WTC11 (cell line): ENCODE data around the gene PDSS2. TPM values are rescaled to one million over a fixed set of nuclear protein-coding genes. Genes with fewer than 3 reads are reported as not detected.

ENCODE experiments used
- ATAC-seq: fragments of 200-7000 bp; cut with Tn5 transposase; 2 replicates; pipeline ENCODE4 v1.10.0; 2021; ENCODE audit warnings: mild to moderate bottlenecking, moderate library complexity
- CTCF ChIA-PET: fragments of 300-600 bp; sonication (Branson Sonifier 250); formaldehyde crosslinking; loops from one replicate; lab custom pipeline; 2021; ENCODE audit warnings: antibody characterized with exemption; lab: Charles Lee
- POLR2A ChIA-PET: fragments of 350-600 bp; sonication (Branson Sonifier 250); formaldehyde crosslinking; loops from one replicate; lab custom pipeline; 2021; ENCODE audit warnings: antibody characterized with exemption; lab: Charles Lee
- DNase-seq: peaks from one replicate; pipeline ENCODE4 v3.0.0; 2021; ENCODE audit warnings: low spot score
- H3K27ac Mint-ChIP-seq: 2 replicates; pipeline ENCODE4 v1.8.0; 2021; ENCODE audit warnings: mixed read lengths
- H3K27me3 Mint-ChIP-seq: 2 replicates; pipeline ENCODE4 v1.8.0; 2021; ENCODE audit warnings: low read depth, mild to moderate bottlenecking, moderate library complexity, mixed read lengths
- H3K36me3 Mint-ChIP-seq: 2 replicates; pipeline ENCODE4 v1.8.0; 2021; ENCODE audit warnings: mixed read lengths
- H3K4me1 Mint-ChIP-seq: 2 replicates; pipeline ENCODE4 v1.8.0; 2022; ENCODE audit warnings: mixed read lengths
- H3K4me3 Mint-ChIP-seq: 2 replicates; pipeline ENCODE4 v1.8.0; 2021; ENCODE audit warnings: mild to moderate bottlenecking, moderate library complexity, mixed read lengths
- H3K9me3 Mint-ChIP-seq: 2 replicates; pipeline ENCODE4 v1.8.0; 2021; ENCODE audit warnings: mixed read lengths
- CREM ChIP-seq: sonication (generic); formaldehyde crosslinking; IDR thresholded peaks from 2 replicates; pipeline ENCODE4 v1.8.1; 2022; ENCODE audit warnings: mild to moderate bottlenecking, missing genetic modification reagents, moderate library complexity
- ELF4 ChIP-seq: sonication (generic); formaldehyde crosslinking; IDR thresholded peaks from 2 replicates; pipeline ENCODE4 v1.8.1; 2022; ENCODE audit warnings: low read depth, mild to moderate bottlenecking, moderate library complexity, missing genetic modification reagents
- FOXJ3 ChIP-seq: sonication (generic); formaldehyde crosslinking; IDR thresholded peaks from 2 replicates; pipeline ENCODE4 v1.9.0; 2021; ENCODE audit warnings: missing genetic modification reagents, mild to moderate bottlenecking, borderline replicate concordance
- GTF2I ChIP-seq: fragments of 250-450 bp; sonication (Bioruptor Pico); conservative IDR thresholded peaks from 2 replicates; pipeline ENCODE4 v1.4.0; 2021; ENCODE audit warnings: mild to moderate bottlenecking
- JUN ChIP-seq: sonication (generic); formaldehyde crosslinking; IDR thresholded peaks from 2 replicates; pipeline ENCODE4 v1.8.0; 2023; ENCODE audit warnings: mild to moderate bottlenecking, missing genetic modification reagents
- MXD4 ChIP-seq: fragments of 250-450 bp; sonication (Bioruptor Pico); IDR thresholded peaks from 2 replicates; pipeline ENCODE4 v1.8.0; 2021; ENCODE audit warnings: mild to moderate bottlenecking, moderate library complexity, borderline replicate concordance
- NFYB ChIP-seq: sonication (generic); formaldehyde crosslinking; conservative IDR thresholded peaks from 2 replicates; pipeline ENCODE4 v1.8.0; 2022; ENCODE audit warnings: low read depth, missing genetic modification reagents
- NR2C2 ChIP-seq: sonication (generic); formaldehyde crosslinking; IDR thresholded peaks from 2 replicates; pipeline ENCODE4 v1.8.0; 2022; ENCODE audit warnings: mild to moderate bottlenecking, missing genetic modification reagents
- NR3C1 ChIP-seq: sonication (generic); formaldehyde crosslinking; conservative IDR thresholded peaks from 2 replicates; pipeline ENCODE4 v1.8.1; 2023; ENCODE audit warnings: low read depth, mild to moderate bottlenecking, missing genetic modification reagents
- OVOL2 ChIP-seq: fragments of 250-450 bp; sonication (Bioruptor Pico); IDR thresholded peaks from 2 replicates; pipeline ENCODE4 v1.9.0; 2021; ENCODE audit warnings: mild to moderate bottlenecking, borderline replicate concordance
- PRRX2 ChIP-seq: fragments of 250-450 bp; sonication (Bioruptor Pico); IDR thresholded peaks from 2 replicates; pipeline ENCODE4 v1.8.0; 2021; ENCODE audit warnings: mild to moderate bottlenecking
- RORB ChIP-seq: fragments of 250-450 bp; sonication (Bioruptor Pico); IDR thresholded peaks from 2 replicates; pipeline ENCODE4 v1.9.0; 2021; ENCODE audit warnings: mild to moderate bottlenecking
- SMAD4 ChIP-seq: sonication (generic); formaldehyde crosslinking; IDR thresholded peaks from 2 replicates; pipeline ENCODE4 v1.8.0; 2022; ENCODE audit warnings: mild to moderate bottlenecking, missing genetic modification reagents
- SOX15 ChIP-seq: fragments of 250-450 bp; sonication (Bioruptor Pico); IDR thresholded peaks from 2 replicates; pipeline ENCODE4 v1.9.0; 2021; ENCODE audit warnings: mild to moderate bottlenecking
- SP1 ChIP-seq: sonication (generic); formaldehyde crosslinking; conservative IDR thresholded peaks from 2 replicates; pipeline ENCODE4 v1.8.1; 2022; ENCODE audit warnings: missing genetic modification reagents
- TEAD1 ChIP-seq: sonication (generic); formaldehyde crosslinking; IDR thresholded peaks from 2 replicates; pipeline ENCODE4 v1.8.0; 2022; ENCODE audit warnings: mild to moderate bottlenecking, missing genetic modification reagents
- ZNF423 ChIP-seq: fragments of 250-450 bp; sonication (Bioruptor Pico); IDR thresholded peaks from 2 replicates; pipeline ENCODE4 v2.1.2; 2022; ENCODE audit warnings: mild to moderate bottlenecking, moderate library complexity
- total RNA-seq: library from RNA; stranded (reverse); gene quantifications from 3 replicates; pipeline ENCODE4 v1.2.3, GENCODE V29; 2021
- TF ChIP-seq, protein P1 (sequence below): fragments of 250-450 bp; sonication (Bioruptor Pico); IDR thresholded peaks from 2 replicates; pipeline ENCODE4 v1.9.0; 2021; ENCODE audit warnings: mild to moderate bottlenecking
- TF ChIP-seq, protein P2 (sequence below): sonication (generic); formaldehyde crosslinking; IDR thresholded peaks from 2 replicates; pipeline ENCODE4 v1.8.1; 2023; ENCODE audit warnings: mild to moderate bottlenecking, missing genetic modification reagents, borderline replicate concordance
- TF ChIP-seq, protein P3 (sequence below): sonication (generic); formaldehyde crosslinking; IDR thresholded peaks from 2 replicates; pipeline ENCODE4 v1.8.1; 2023; ENCODE audit warnings: mild to moderate bottlenecking, missing genetic modification reagents, moderate library complexity
- TF ChIP-seq, protein P4 (sequence below): fragments of 250-450 bp; sonication (Bioruptor Pico); IDR thresholded peaks from 2 replicates; pipeline ENCODE4 v1.8.0; 2021; ENCODE audit warnings: mild to moderate bottlenecking
- TF ChIP-seq, protein P5 (sequence below): fragments of 200-600 bp; IDR thresholded peaks from 2 replicates; pipeline ENCODE4 v1.8.0; 2022; ENCODE audit warnings: antibody characterized with exemption
- TF ChIP-seq, protein P6 (sequence below): fragments of 250-450 bp; sonication (Bioruptor Pico); IDR thresholded peaks from 2 replicates; pipeline ENCODE4 v1.9.0; 2021; ENCODE audit warnings: moderate library complexity, mild to moderate bottlenecking, inconsistent platforms, borderline replicate concordance
- TF ChIP-seq, protein P7 (sequence below): sonication (generic); formaldehyde crosslinking; IDR thresholded peaks from 2 replicates; pipeline ENCODE4 v1.8.0; 2022; ENCODE audit warnings: mild to moderate bottlenecking, missing genetic modification reagents
- TF ChIP-seq, protein P8 (sequence below): sonication (generic); formaldehyde crosslinking; IDR thresholded peaks from 2 replicates; pipeline ENCODE4 v1.8.0; 2022; ENCODE audit warnings: mild to moderate bottlenecking, missing genetic modification reagents

PDSS2 gene
- total RNA-seq, 1 experiment from 2014 or later: 18.3 TPM

DNA sequence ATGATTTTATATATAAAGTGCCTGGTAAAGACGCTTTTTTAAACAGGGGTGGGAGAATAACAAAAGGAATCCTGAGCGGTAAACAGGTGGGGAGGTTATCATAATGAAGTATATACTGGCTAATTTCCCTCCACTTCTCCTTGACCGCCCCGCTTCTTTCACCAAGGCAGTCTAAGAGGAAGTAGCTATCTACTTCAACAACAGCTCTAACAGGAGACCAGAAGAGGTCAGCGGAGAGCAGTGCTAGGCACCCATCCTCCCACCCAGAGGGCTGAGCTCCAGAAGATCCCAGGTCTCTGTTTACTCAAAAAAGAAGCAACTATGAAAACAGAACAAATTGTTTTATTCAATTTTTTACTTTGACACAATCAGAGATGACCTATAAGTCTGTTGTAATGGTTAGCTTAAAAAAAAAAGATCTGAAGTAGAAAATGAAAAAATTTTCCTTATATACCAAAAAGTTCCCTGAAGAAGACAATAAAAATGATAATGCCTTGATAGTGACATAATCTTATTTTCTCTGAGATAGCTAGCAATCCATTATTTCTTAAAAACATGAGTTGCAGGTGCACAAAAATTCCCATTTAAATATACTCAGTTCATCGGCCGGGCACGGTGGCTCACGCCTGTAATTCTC, 141.1 kb downstream of the PDSS2 start (continued):
- TF ChIP-seq, protein P1, sequence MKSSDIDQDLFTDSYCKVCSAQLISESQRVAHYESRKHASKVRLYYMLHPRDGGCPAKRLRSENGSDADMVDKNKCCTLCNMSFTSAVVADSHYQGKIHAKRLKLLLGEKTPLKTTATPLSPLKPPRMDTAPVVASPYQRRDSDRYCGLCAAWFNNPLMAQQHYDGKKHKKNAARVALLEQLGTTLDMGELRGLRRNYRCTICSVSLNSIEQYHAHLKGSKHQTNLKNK (CRISPR knock-in tag): no peak
- TF ChIP-seq ELF4 (no peak), SOX15 (CRISPR knock-in tag) (no peak), NFYB (CRISPR knock-in tag) (no peak), JUN (CRISPR knock-in tag) (no peak), CREM (no peak), OVOL2 (CRISPR knock-in tag) (no peak), SP1 (no peak), PRRX2 (CRISPR knock-in tag) (no peak)
- TF ChIP-seq, protein P2, sequence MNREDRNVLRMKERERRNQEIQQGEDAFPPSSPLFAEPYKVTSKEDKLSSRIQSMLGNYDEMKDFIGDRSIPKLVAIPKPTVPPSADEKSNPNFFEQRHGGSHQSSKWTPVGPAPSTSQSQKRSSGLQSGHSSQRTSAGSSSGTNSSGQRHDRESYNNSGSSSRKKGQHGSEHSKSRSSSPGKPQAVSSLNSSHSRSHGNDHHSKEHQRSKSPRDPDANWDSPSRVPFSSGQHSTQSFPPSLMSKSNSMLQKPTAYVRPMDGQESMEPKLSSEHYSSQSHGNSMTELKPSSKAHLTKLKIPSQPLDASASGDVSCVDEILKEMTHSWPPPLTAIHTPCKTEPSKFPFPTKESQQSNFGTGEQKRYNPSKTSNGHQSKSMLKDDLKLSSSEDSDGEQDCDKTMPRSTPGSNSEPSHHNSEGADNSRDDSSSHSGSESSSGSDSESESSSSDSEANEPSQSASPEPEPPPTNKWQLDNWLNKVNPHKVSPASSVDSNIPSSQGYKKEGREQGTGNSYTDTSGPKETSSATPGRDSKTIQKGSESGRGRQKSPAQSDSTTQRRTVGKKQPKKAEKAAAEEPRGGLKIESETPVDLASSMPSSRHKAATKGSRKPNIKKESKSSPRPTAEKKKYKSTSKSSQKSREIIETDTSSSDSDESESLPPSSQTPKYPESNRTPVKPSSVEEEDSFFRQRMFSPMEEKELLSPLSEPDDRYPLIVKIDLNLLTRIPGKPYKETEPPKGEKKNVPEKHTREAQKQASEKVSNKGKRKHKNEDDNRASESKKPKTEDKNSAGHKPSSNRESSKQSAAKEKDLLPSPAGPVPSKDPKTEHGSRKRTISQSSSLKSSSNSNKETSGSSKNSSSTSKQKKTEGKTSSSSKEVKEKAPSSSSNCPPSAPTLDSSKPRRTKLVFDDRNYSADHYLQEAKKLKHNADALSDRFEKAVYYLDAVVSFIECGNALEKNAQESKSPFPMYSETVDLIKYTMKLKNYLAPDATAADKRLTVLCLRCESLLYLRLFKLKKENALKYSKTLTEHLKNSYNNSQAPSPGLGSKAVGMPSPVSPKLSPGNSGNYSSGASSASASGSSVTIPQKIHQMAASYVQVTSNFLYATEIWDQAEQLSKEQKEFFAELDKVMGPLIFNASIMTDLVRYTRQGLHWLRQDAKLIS (CRISPR knock-in tag): no peak
- TF ChIP-seq, protein P3, sequence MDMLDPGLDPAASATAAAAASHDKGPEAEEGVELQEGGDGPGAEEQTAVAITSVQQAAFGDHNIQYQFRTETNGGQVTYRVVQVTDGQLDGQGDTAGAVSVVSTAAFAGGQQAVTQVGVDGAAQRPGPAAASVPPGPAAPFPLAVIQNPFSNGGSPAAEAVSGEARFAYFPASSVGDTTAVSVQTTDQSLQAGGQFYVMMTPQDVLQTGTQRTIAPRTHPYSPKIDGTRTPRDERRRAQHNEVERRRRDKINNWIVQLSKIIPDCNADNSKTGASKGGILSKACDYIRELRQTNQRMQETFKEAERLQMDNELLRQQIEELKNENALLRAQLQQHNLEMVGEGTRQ (CRISPR knock-in tag): no peak
- TF ChIP-seq, protein P4, sequence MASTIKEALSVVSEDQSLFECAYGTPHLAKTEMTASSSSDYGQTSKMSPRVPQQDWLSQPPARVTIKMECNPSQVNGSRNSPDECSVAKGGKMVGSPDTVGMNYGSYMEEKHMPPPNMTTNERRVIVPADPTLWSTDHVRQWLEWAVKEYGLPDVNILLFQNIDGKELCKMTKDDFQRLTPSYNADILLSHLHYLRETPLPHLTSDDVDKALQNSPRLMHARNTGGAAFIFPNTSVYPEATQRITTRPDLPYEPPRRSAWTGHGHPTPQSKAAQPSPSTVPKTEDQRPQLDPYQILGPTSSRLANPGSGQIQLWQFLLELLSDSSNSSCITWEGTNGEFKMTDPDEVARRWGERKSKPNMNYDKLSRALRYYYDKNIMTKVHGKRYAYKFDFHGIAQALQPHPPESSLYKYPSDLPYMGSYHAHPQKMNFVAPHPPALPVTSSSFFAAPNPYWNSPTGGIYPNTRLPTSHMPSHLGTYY: no peak
- TF ChIP-seq, protein P5, sequence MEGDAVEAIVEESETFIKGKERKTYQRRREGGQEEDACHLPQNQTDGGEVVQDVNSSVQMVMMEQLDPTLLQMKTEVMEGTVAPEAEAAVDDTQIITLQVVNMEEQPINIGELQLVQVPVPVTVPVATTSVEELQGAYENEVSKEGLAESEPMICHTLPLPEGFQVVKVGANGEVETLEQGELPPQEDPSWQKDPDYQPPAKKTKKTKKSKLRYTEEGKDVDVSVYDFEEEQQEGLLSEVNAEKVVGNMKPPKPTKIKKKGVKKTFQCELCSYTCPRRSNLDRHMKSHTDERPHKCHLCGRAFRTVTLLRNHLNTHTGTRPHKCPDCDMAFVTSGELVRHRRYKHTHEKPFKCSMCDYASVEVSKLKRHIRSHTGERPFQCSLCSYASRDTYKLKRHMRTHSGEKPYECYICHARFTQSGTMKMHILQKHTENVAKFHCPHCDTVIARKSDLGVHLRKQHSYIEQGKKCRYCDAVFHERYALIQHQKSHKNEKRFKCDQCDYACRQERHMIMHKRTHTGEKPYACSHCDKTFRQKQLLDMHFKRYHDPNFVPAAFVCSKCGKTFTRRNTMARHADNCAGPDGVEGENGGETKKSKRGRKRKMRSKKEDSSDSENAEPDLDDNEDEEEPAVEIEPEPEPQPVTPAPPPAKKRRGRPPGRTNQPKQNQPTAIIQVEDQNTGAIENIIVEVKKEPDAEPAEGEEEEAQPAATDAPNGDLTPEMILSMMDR: no peak
- TF ChIP-seq, all 79 proteins: peak for 0

DNA sequence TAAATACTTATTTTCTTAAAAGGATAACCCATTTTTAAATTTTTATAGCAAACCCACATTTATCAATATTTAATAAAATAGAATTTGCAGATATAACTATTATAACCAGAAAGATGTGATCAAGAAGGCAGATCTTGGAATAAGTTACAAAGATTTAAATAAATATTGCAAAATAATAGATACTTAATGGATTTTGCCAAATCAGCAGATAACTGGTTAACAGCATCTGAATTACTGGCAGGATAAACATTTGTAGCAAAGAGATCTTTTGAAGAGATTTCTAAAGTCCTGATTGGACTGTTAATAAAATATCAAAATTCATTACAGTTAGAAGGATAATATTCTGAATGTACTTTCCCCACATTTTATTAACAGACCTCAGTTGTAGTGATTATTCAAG, 144.2 kb downstream of the PDSS2 start:
- POLR2A ChIA-PET: no interaction called here
- Mint-ChIP-seq H3K9me3 (peaks cover 5% of the 10 kb centered on the region; the same call in 1 of the 2 replicates), H3K27me3 (no peaks in the 10 kb centered on the region), H3K27ac (no peak overlapping the region), H3K36me3 (no peaks in the 10 kb centered on the region), H3K4me1 (peaks cover 5% of the 10 kb centered on the region), H3K4me3 (no peak overlapping the region)
- CTCF ChIA-PET: interaction anchor here (1.7 kb wide), 1 partner anchor 129 kb away, joined by 7 read pairs; no protein-coding TSS in a partner anchor
- ATAC-seq: no peak
- no peak for DNase-seq
- TF ChIP-seq ZNF423 (CRISPR knock-in tag): no peak
- no peak for TF ChIP-seq SMAD4
- TF ChIP-seq CREM: no peak
- TF ChIP-seq GTF2I (CRISPR knock-in tag): no peak
- no peak for TF ChIP-seq FOXJ3 (CRISPR knock-in tag)
- TF ChIP-seq, protein P6, sequence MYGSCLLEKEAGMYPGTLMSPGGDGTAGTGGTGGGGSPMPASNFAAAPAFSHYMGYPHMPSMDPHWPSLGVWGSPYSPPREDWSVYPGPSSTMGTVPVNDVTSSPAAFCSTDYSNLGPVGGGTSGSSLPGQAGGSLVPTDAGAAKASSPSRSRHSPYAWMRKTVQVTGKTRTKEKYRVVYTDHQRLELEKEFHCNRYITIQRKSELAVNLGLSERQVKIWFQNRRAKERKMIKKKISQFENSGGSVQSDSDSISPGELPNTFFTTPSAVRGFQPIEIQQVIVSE (CRISPR knock-in tag): no peak
- TF ChIP-seq RORB (CRISPR knock-in tag): no peak
- TF ChIP-seq, protein P7, sequence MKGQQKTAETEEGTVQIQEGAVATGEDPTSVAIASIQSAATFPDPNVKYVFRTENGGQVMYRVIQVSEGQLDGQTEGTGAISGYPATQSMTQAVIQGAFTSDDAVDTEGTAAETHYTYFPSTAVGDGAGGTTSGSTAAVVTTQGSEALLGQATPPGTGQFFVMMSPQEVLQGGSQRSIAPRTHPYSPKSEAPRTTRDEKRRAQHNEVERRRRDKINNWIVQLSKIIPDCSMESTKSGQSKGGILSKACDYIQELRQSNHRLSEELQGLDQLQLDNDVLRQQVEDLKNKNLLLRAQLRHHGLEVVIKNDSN (CRISPR knock-in tag): no peak
- TF ChIP-seq, protein P8, sequence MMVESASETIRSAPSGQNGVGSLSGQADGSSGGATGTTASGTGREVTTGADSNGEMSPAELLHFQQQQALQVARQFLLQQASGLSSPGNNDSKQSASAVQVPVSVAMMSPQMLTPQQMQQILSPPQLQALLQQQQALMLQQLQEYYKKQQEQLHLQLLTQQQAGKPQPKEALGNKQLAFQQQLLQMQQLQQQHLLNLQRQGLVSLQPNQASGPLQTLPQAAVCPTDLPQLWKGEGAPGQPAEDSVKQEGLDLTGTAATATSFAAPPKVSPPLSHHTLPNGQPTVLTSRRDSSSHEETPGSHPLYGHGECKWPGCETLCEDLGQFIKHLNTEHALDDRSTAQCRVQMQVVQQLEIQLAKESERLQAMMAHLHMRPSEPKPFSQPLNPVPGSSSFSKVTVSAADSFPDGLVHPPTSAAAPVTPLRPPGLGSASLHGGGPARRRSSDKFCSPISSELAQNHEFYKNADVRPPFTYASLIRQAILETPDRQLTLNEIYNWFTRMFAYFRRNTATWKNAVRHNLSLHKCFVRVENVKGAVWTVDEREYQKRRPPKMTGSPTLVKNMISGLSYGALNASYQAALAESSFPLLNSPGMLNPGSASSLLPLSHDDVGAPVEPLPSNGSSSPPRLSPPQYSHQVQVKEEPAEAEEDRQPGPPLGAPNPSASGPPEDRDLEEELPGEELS (CRISPR knock-in tag): no peak
- no peak for TF ChIP-seq MXD4
- TF ChIP-seq, protein P4: no peak
- no peak for TF ChIP-seq NR3C1 (CRISPR knock-in tag)
- TF ChIP-seq TEAD1 (CRISPR knock-in tag): no peak
- no peak for TF ChIP-seq NR2C2
